ENCODE results near the gene PPM1B.

DNA sequence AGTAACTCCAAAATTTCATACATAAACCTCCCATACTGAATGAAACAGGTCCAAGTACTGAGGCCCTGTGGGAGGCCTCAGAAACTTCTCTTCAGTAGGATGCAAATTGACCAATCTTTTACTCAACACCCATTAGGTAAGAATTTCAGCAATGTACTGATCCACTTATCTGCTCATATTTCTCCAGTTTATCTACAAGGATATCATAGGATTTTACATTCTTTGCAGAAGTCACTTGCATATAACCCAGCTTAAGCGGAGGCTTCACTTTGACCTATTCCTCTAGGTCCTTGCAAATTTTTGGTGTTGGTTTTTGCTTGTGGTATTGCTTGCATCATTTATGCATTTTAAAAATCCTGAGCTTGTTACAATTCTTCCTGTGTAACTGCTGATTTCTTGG is 77.8 kb downstream of the PPM1B start:
- TF ChIP-seq, protein P1, sequence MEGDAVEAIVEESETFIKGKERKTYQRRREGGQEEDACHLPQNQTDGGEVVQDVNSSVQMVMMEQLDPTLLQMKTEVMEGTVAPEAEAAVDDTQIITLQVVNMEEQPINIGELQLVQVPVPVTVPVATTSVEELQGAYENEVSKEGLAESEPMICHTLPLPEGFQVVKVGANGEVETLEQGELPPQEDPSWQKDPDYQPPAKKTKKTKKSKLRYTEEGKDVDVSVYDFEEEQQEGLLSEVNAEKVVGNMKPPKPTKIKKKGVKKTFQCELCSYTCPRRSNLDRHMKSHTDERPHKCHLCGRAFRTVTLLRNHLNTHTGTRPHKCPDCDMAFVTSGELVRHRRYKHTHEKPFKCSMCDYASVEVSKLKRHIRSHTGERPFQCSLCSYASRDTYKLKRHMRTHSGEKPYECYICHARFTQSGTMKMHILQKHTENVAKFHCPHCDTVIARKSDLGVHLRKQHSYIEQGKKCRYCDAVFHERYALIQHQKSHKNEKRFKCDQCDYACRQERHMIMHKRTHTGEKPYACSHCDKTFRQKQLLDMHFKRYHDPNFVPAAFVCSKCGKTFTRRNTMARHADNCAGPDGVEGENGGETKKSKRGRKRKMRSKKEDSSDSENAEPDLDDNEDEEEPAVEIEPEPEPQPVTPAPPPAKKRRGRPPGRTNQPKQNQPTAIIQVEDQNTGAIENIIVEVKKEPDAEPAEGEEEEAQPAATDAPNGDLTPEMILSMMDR (IDR thresholded peaks at IDR 0.05): no peak
- TF ChIP-seq POLR2A (IDR thresholded peaks at IDR 0.05): no peak
- no peak for TF ChIP-seq EP300 (IDR thresholded peaks at IDR 0.05)

Measured in stomach (tissue), 4 donors.